M059J (cell line): ENCODE data around the gene KANSL1. TPM values are rescaled to one million over a fixed set of nuclear protein-coding genes. Genes with fewer than 3 reads are reported as not detected.

ENCODE experiments used
- total RNA-seq: library from RNA; depleted of rRNA; stranded (reverse); fragments of >200 nt; shearing (Covaris generic); gene quantifications from 2 replicates; pipeline ENCODE4 v1.2.3, GENCODE V29; 2014; rRNA removed

KANSL1 gene
- total RNA-seq, 1 experiment from 2014 or later: 30.7 TPM

Other genes with a start within 250 kb of the KANSL1 start
- not detected in 2 replicates for gene STH, start 194.2 kb downstream of the KANSL1 start, total RNA-seq
- 0.89 and 1.5 TPM in 2 replicates for gene LRRC37A, start 101.7 kb upstream of the KANSL1 start, total RNA-seq
- 15.1 and 15.6 TPM in 2 replicates for gene ARL17B, start 168.3 kb upstream of the KANSL1 start, total RNA-seq